MM.1S (cell line): Measurements from ENCODE around the gene ANXA11.

Experiments used
- DNase-seq: peaks from one replicate; pipeline ENCODE4 v3.0.0-alpha.2; 2015
- H2AFZ ChIP-seq: fragments of 300-600 bp; sonication (generic); 2 replicates; pipeline ENCODE4 v1.6.0; 2016; ENCODE audit warnings: antibody characterized with exemption, low read length
- H3F3A ChIP-seq: fragments of 300-600 bp; sonication (generic); 2 replicates; pipeline ENCODE4 v1.6.1; 2016; ENCODE audit warnings: mild to moderate bottlenecking, antibody characterized with exemption, low read length, moderate library complexity, mixed read lengths; ENCODE audit not compliant: insufficient read depth
- H3K27ac ChIP-seq: fragments of 300-600 bp; sonication (generic); 2 replicates; pipeline ENCODE4 v1.5.1; 2016; ENCODE audit warnings: mild to moderate bottlenecking, low read length
- H3K27me3 ChIP-seq: fragments of 300-600 bp; sonication (generic); replicated peaks from 2 replicates; pipeline ENCODE4 v1.6.0; 2016; ENCODE audit warnings: low read length; ENCODE audit not compliant: insufficient read depth
- H3K36me3 ChIP-seq: fragments of 300-600 bp; sonication (generic); replicated peaks from 2 replicates; pipeline ENCODE4 v1.6.1; 2016; ENCODE audit warnings: mild to moderate bottlenecking, low read length, mixed read lengths; ENCODE audit not compliant: insufficient read depth
- H3K4me1 ChIP-seq: fragments of 300-600 bp; sonication (generic); 2 replicates; pipeline ENCODE4 v1.6.1; 2016; ENCODE audit warnings: low read length, mixed read lengths
- H3K4me2 ChIP-seq: fragments of 300-600 bp; sonication (generic); 2 replicates; pipeline ENCODE4 v1.6.0; 2016; ENCODE audit warnings: low read depth, low read length
- H3K4me3 ChIP-seq: fragments of 300-600 bp; sonication (generic); 2 replicates; pipeline ENCODE4 v1.5.1; 2016; ENCODE audit warnings: low read length, mixed read lengths
- H3K79me2 ChIP-seq: fragments of 300-600 bp; sonication (generic); 2 replicates; pipeline ENCODE4 v1.6.1; 2016; ENCODE audit warnings: mixed run types, low read length, mixed read lengths
- H3K9ac ChIP-seq: fragments of 300-600 bp; sonication (generic); 2 replicates; pipeline ENCODE4 v1.6.1; 2016; ENCODE audit warnings: low read length, mixed read lengths
- H3K9me2 ChIP-seq: fragments of 300-600 bp; sonication (generic); replicated peaks from 2 replicates; pipeline ENCODE4 v1.6.1; 2016; ENCODE audit warnings: mild to moderate bottlenecking, low read length, mixed read lengths; ENCODE audit not compliant: insufficient read depth
- H3K9me3 ChIP-seq: fragments of 300-600 bp; sonication (generic); replicated peaks from 2 replicates; pipeline ENCODE4 v1.6.1; 2016; ENCODE audit warnings: mild to moderate bottlenecking, low read length, mixed read lengths; ENCODE audit not compliant: insufficient read depth
- H4K20me1 ChIP-seq: fragments of 300-600 bp; sonication (generic); 2 replicates; pipeline ENCODE4 v1.6.1; 2016; ENCODE audit warnings: mild to moderate bottlenecking, low read length, moderate library complexity, mixed read lengths; ENCODE audit not compliant: insufficient read depth
- EZH2 ChIP-seq: fragments of 300-600 bp; sonication (generic); optimal IDR thresholded peaks from 2 replicates; pipeline ENCODE3; 2017; ENCODE audit warnings: low read depth, mild to moderate bottlenecking, antibody characterized with exemption, low read length, mixed read lengths
- EZH2phosphoT487 ChIP-seq: fragments of 300-600 bp; sonication (generic); IDR thresholded peaks from 2 replicates; pipeline ENCODE4 v1.6.1; 2018; ENCODE audit warnings: antibody characterized with exemption, low read length
- TF ChIP-seq, protein P1 (sequence below): fragments of 300-600 bp; sonication (generic); IDR thresholded peaks from 2 replicates; pipeline ENCODE4 v1.5.1; 2016; ENCODE audit warnings: antibody characterized with exemption, low read length, mixed read lengths

ANXA11 gene

DNA sequence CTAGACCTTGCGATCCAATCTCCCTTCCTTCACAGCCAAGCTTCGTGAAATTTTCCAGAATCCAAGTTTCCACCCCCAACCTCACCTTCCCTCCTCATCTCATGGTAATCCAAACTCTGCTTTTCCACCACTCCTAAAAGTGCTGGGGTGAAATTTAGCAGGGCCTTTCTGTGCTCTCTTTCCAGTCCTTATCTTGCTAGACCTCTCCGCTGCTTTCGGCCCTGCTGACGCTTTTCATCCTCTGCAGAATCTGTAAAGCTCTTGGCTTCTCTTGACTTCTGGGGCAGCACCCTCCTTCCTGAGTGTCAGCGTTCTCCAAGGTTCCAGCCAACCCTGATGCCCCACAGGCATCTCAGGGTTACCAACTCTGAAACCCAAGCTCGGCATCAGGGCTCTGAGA lies 65.1 kb downstream of the ANXA11 start:
- H3K79me2 ChIP-seq: no peaks in the 10 kb centered on the region
- H3K36me3 ChIP-seq: no peaks in the 10 kb centered on the region
- no peak overlapping the region for H3K4me2 ChIP-seq
- no peaks in the 10 kb centered on the region for H4K20me1 ChIP-seq
- H2AFZ ChIP-seq: no peak overlapping the region
- no peak overlapping the region for H3K4me3 ChIP-seq
- peaks cover 14% of the 10 kb centered on the region for H3F3A ChIP-seq
- no peak for TF ChIP-seq EZH2
- TF ChIP-seq, protein P1, sequence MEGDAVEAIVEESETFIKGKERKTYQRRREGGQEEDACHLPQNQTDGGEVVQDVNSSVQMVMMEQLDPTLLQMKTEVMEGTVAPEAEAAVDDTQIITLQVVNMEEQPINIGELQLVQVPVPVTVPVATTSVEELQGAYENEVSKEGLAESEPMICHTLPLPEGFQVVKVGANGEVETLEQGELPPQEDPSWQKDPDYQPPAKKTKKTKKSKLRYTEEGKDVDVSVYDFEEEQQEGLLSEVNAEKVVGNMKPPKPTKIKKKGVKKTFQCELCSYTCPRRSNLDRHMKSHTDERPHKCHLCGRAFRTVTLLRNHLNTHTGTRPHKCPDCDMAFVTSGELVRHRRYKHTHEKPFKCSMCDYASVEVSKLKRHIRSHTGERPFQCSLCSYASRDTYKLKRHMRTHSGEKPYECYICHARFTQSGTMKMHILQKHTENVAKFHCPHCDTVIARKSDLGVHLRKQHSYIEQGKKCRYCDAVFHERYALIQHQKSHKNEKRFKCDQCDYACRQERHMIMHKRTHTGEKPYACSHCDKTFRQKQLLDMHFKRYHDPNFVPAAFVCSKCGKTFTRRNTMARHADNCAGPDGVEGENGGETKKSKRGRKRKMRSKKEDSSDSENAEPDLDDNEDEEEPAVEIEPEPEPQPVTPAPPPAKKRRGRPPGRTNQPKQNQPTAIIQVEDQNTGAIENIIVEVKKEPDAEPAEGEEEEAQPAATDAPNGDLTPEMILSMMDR: no peak
- TF ChIP-seq EZH2phosphoT487: no peak
- peaks cover 5% of the 10 kb centered on the region for H3K4me1 ChIP-seq
- H3K9ac ChIP-seq: no peak overlapping the region
- no peaks in the 10 kb centered on the region for H3K27me3 ChIP-seq
- no peak overlapping the region for H3K27ac ChIP-seq
- no peak for DNase-seq
- H3K9me2 ChIP-seq: no peaks in the 10 kb centered on the region
- no peaks in the 10 kb centered on the region for H3K9me3 ChIP-seq

DNA sequence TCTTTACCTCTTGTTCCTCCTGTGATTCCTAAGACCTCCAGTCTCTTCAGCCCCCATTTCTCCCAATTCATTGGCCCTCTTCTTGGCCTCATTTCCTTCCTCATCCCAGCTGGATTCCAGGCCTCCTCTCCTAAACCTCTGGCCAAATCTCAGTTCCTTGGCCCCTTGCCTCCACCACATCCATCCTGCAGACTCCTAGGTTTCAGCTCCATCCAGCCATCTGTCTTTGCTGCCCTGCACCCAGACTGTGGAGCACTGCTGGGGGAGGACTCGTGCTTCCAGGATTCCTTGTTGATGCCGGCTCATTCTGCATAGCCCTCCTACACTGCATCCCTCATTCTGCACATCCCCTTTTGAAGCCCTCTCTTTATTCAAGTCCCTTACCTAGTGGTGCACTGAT lies 66.1 kb downstream of the ANXA11 start:
- no peaks in the 10 kb centered on the region for H3K9me2 ChIP-seq
- no peak overlapping the region for H2AFZ ChIP-seq
- peaks cover 6% of the 10 kb centered on the region; the same call in 1 of the 2 replicates for H3F3A ChIP-seq
- no peaks in the 10 kb centered on the region for H3K9me3 ChIP-seq
- H3K4me2 ChIP-seq: no peak overlapping the region
- TF ChIP-seq, protein P1: no peak
- TF ChIP-seq EZH2phosphoT487: no peak
- no peak for TF ChIP-seq EZH2
- no peak overlapping the region for H3K9ac ChIP-seq
- H3K27ac ChIP-seq: no peak overlapping the region
- no peaks in the 10 kb centered on the region for H3K79me2 ChIP-seq
- H3K27me3 ChIP-seq: no peaks in the 10 kb centered on the region
- no peaks in the 10 kb centered on the region for H4K20me1 ChIP-seq
- H3K4me3 ChIP-seq: no peak overlapping the region
- DNase-seq: no peak
- H3K36me3 ChIP-seq: no peaks in the 10 kb centered on the region
- no peaks in the 10 kb centered on the region for H3K4me1 ChIP-seq

DNA sequence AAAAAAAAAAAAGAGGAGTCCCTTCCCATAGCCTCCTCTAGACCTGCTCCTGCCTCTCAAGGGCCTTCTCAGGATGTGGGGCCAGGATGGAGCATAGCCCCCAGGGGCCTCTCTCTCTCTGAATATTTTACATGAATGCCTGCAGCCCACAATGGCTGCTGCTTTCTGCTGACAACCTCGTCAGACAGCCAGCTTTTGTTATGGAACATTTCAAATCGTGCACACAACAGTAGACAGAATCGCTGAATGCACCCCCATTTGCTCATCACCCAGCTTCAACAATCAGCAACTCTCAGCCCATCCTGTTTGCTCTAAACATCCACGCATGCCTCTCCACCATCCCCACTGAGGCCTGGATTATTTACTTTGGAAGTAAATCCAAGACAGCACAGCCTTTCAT lies 67.4 kb downstream of the ANXA11 start:
- Histone ChIP-seq H3F3A (no peaks in the 10 kb centered on the region), H3K27me3 (no peaks in the 10 kb centered on the region), H3K36me3 (no peaks in the 10 kb centered on the region), H2AFZ (no peak overlapping the region), H3K4me1 (no peaks in the 10 kb centered on the region), H3K4me2 (no peak overlapping the region), H3K9me2 (no peaks in the 10 kb centered on the region), H3K27ac (no peak overlapping the region), H3K9me3 (no peaks in the 10 kb centered on the region), H3K79me2 (no peaks in the 10 kb centered on the region), H3K4me3 (no peak overlapping the region), H3K9ac (no peak overlapping the region), H4K20me1 (no peaks in the 10 kb centered on the region)
- DNase-seq: no peak
- TF ChIP-seq EZH2phosphoT487: no peak

DNA sequence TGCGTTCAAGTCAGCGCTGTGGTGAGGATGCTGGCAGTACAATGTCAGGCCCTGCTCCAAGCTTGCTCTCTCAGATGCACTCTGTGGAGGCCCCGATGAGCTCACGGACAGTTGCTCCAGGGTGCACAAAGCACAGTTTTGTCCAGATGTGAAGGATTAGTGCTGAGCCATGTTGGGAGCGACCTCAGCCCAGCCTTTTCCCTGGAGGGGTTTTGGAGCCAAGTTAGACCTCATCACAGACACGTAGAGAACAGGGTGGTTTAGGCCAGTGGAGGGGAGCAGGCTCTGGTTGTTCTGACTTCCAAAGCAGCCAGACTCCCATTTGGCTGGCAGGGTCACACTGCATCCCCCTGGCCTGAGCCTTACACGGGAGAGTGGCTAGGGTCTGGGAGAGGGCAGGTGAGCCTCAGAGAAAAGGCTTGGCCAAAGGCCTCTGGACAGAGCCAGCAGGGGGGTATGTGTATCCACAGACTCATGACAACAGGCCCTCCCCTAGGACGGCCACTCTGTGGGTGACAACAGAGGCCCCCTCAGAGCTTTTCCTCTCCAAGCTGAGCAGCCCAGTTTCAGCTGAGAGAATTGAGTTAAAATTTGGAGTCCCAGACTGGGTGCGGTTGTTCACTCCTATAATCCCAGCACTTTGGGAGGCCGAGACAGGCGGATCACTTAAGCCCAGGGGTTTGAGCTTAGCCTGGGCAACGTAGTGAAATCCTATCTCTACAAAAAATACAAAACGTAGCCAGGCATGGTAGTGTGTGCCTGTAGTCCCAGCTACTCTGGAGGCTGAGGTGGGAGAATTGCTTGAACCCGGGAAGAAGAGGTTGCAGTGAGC lies 68.1 kb downstream of the ANXA11 start:
- Histone ChIP-seq H3K4me1 (no peaks in the 10 kb centered on the region), H3K27ac (no peak overlapping the region), H3K79me2 (no peaks in the 10 kb centered on the region), H2AFZ (no peak overlapping the region), H3K9ac (no peak overlapping the region), H3F3A (no peaks in the 10 kb centered on the region), H3K9me2 (no peaks in the 10 kb centered on the region), H3K4me2 (no peak overlapping the region), H3K36me3 (no peaks in the 10 kb centered on the region), H3K9me3 (no peaks in the 10 kb centered on the region), H4K20me1 (no peaks in the 10 kb centered on the region), H3K27me3 (no peaks in the 10 kb centered on the region), H3K4me3 (no peak overlapping the region)
- TF ChIP-seq EZH2: no peak
- TF ChIP-seq, protein P1: no peak
- no peak for TF ChIP-seq EZH2phosphoT487
- DNase-seq: no peak
